HepG2 (cell line): ENCODE data around the gene VAMP2. TPM values are rescaled to one million over a fixed set of nuclear protein-coding genes. Genes with fewer than 3 reads are reported as not detected.

Source experiments
- AGO1 ChIP-seq: fragments of 200-400 bp; formaldehyde crosslinking; IDR thresholded peaks from 2 replicates; pipeline ENCODE4 v1.6.1; 2017; ENCODE audit warnings: mild to moderate bottlenecking, low read depth, low read length, moderate library complexity; ENCODE audit not compliant: poor library complexity, severe bottlenecking
- ATM ChIP-seq: fragments of 450-650 bp; IDR thresholded peaks from 2 replicates; pipeline ENCODE4 v1.7.1; 2017; ENCODE audit warnings: mild to moderate bottlenecking, borderline replicate concordance
- CSRNP1 ChIP-seq: sonication (generic); formaldehyde crosslinking; IDR thresholded peaks from 2 replicates; pipeline ENCODE4 v1.8.1; 2023; ENCODE audit warnings: mild to moderate bottlenecking, missing genetic modification reagents
- DRAP1 ChIP-seq: IDR thresholded peaks from 2 replicates; pipeline ENCODE4 v1.6.1; 2016; ENCODE audit warnings: missing genetic modification reagents, missing compliant biosample characterization
- ETV5 ChIP-seq: IDR thresholded peaks from 2 replicates; pipeline ENCODE4 v1.6.1; 2018; ENCODE audit warnings: missing biosample characterization, missing genetic modification reagents, inconsistent platforms, borderline replicate concordance
- GATAD1 ChIP-seq: IDR thresholded peaks from 2 replicates; pipeline ENCODE4 v1.6.1; 2016; ENCODE audit warnings: missing genetic modification reagents, missing compliant biosample characterization
- KDM2A ChIP-seq: sonication (generic); formaldehyde crosslinking; IDR thresholded peaks from 2 replicates; pipeline ENCODE4 v1.4.0; 2020; ENCODE audit warnings: low read depth, missing genetic modification reagents, borderline replicate concordance
- PHF8 ChIP-seq: sonication (generic); formaldehyde crosslinking; IDR thresholded peaks from 2 replicates; pipeline ENCODE4 v1.5.0; 2020; ENCODE audit warnings: missing genetic modification reagents
- RARA ChIP-seq: IDR thresholded peaks from 2 replicates; pipeline ENCODE4 v1.6.1; 2016; ENCODE audit warnings: missing genetic modification reagents, missing compliant biosample characterization
- RNF219 ChIP-seq: sonication (generic); formaldehyde crosslinking; IDR thresholded peaks from 2 replicates; pipeline ENCODE4 v1.5.0; 2020; ENCODE audit warnings: mild to moderate bottlenecking, missing genetic modification reagents
- TBX3 ChIP-seq: fragments of 450-650 bp; IDR thresholded peaks from 2 replicates; pipeline ENCODE4 v1.6.1; 2017; ENCODE audit warnings: antibody characterized with exemption, mild to moderate bottlenecking, inconsistent platforms, borderline replicate concordance
- THAP9 ChIP-seq: sonication (generic); formaldehyde crosslinking; IDR thresholded peaks from 2 replicates; pipeline ENCODE4; 2020; ENCODE audit warnings: missing genetic modification reagents, mild to moderate bottlenecking, borderline replicate concordance
- ZNF614 ChIP-seq: IDR thresholded peaks from 2 replicates; pipeline ENCODE4 v1.6.1; 2018; ENCODE audit warnings: missing biosample characterization, missing genetic modification reagents, inconsistent platforms, borderline replicate concordance
- polyA plus RNA-seq, 8 experiments: library from polyadenylated mRNA; depleted of rRNA in 3 of 8; stranded (reverse) in 7 of 8; unstranded in 1 of 8; fragments of >200 nt; fragmentation: Illumina TruSeq in 4 of 8; extraction: Trizol in 4 of 8; gene quantifications; 2 replicates each; pipeline versions ENCODE4 v1.2.1 to v1.2.3, GENCODE V29; 2011 to 2016; ENCODE audit warnings: low read depth in 4 of 8, missing spikeins in 1 of 8, mixed read lengths in 1 of 8; ENCODE audit not compliant: insufficient read depth in 1 of 8
- total RNA-seq, 5 experiments: library from RNA; depleted of rRNA; stranded (reverse); fragments of >200 nt; fragmentation: Illumina TruSeq; extraction: Trizol; gene quantifications; 2 replicates each; pipeline ENCODE4 v1.2.3, GENCODE V29; 2016; ENCODE audit warnings: low read depth in 1 of 5
- TF ChIP-seq, protein P1 (sequence below): sonication (generic); formaldehyde crosslinking; IDR thresholded peaks from 2 replicates; pipeline ENCODE4 v1.4.0; 2020; ENCODE audit warnings: missing genetic modification reagents
- TF ChIP-seq, protein P2 (sequence below): sonication (generic); formaldehyde crosslinking; IDR thresholded peaks from 2 replicates; pipeline ENCODE4 v1.4.0; 2020; ENCODE audit warnings: mild to moderate bottlenecking, missing genetic modification reagents
- TF ChIP-seq, protein P3 (sequence below): IDR thresholded peaks from 2 replicates; pipeline ENCODE4 v1.6.1; 2016; ENCODE audit warnings: low read depth, control low read depth

Gene VAMP2
- total and polyA plus RNA-seq, 2 of the 13 experiments (the other 11 are each of a cell fraction or from before 2014, with no cell fraction given) = 3.9 to 17.2 TPM

DNA sequence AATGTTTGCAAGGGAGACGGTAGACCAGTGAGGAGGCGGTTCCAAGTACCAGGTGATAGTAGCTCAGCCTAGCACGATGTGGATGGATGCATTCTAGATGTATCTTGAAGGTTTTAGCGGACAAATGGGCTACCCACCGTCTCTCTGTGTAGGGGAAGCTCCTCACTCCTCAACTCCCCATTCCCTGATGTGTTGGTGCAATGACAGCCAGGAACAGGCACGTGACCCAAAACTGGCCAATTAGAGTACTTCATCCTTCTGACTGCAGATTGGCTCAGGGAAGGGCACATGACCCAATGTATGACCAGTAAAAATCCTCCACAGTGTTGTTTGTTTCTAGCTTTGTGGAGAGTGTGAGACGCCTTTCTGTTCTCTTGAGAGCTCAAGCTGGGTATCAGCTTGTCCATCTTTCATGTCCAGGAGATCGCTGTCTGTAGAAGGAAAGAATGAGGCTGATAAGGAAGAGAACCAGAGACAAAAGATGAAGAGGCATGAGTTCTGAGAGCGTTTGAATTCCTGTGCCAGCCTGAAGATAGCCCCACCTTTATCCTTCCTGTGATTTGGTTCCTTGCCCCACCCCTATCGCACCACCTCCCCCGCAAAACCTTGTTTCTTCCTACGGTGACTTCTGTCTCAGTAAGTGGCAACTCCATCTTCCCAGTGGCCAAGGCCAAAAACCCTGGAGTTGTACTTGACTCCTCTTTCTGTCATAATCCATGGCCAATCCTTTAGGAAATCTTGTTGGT, 29.5 kb upstream of the VAMP2 start (continued):
- TF ChIP-seq CSRNP1 (CRISPR knock-in tag) = no peak
- TF ChIP-seq PHF8 (CRISPR knock-in tag) = 0 out of 2 replicates have a peak, but pooled peaks have one; percentile 31
- no peak for TF ChIP-seq AGO1
- 0 out of 2 replicates have a peak, but pooled peaks have one; percentile 44 for TF ChIP-seq KDM2A (CRISPR knock-in tag)
- no peak; the same call in 1 of the 2 replicates for TF ChIP-seq ZNF614 (CRISPR knock-in tag)
- TF ChIP-seq ATM = no peak
- no peak for TF ChIP-seq THAP9 (CRISPR knock-in tag)
- TF ChIP-seq GATAD1 (CRISPR knock-in tag) = peak; percentile 60; the same call in 1 of the 2 replicates
- 0 out of 2 replicates have a peak, but pooled peaks have one; percentile 35 for TF ChIP-seq RARA
- TF ChIP-seq ETV5 (CRISPR knock-in tag) = 0 out of 2 replicates have a peak, but pooled peaks have one; percentile 8
- no peak for TF ChIP-seq TBX3
- TF ChIP-seq RNF219 (CRISPR knock-in tag) = no peak
- TF ChIP-seq, protein P1, sequence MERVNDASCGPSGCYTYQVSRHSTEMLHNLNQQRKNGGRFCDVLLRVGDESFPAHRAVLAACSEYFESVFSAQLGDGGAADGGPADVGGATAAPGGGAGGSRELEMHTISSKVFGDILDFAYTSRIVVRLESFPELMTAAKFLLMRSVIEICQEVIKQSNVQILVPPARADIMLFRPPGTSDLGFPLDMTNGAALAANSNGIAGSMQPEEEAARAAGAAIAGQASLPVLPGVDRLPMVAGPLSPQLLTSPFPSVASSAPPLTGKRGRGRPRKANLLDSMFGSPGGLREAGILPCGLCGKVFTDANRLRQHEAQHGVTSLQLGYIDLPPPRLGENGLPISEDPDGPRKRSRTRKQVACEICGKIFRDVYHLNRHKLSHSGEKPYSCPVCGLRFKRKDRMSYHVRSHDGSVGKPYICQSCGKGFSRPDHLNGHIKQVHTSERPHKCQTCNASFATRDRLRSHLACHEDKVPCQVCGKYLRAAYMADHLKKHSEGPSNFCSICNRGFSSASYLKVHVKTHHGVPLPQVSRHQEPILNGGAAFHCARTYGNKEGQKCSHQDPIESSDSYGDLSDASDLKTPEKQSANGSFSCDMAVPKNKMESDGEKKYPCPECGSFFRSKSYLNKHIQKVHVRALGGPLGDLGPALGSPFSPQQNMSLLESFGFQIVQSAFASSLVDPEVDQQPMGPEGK (CRISPR knock-in tag) = 0 out of 2 replicates have a peak, but pooled peaks have one; percentile 16
- TF ChIP-seq DRAP1 (CRISPR knock-in tag) = peak; percentile 84
- TF ChIP-seq, protein P2, sequence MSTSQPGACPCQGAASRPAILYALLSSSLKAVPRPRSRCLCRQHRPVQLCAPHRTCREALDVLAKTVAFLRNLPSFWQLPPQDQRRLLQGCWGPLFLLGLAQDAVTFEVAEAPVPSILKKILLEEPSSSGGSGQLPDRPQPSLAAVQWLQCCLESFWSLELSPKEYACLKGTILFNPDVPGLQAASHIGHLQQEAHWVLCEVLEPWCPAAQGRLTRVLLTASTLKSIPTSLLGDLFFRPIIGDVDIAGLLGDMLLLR = no peak
- TF ChIP-seq, protein P3, sequence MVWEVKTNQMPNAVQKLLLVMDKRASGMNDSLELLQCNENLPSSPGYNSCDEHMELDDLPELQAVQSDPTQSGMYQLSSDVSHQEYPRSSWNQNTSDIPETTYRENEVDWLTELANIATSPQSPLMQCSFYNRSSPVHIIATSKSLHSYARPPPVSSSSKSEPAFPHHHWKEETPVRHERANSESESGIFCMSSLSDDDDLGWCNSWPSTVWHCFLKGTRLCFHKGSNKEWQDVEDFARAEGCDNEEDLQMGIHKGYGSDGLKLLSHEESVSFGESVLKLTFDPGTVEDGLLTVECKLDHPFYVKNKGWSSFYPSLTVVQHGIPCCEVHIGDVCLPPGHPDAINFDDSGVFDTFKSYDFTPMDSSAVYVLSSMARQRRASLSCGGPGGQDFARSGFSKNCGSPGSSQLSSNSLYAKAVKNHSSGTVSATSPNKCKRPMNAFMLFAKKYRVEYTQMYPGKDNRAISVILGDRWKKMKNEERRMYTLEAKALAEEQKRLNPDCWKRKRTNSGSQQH (CRISPR knock-in tag) = no peak
